ENCODE measurements around the gene TRAM2. TPM values are rescaled to one million over a fixed set of nuclear protein-coding genes. Genes with fewer than 3 reads are reported as not detected.

Gene TRAM2
- total and polyA plus RNA-seq, 2 donors (not counting 3 experiments of a cell fraction or from before 2014, with no cell fraction given) = 85.7 to 98.6 TPM

GRCh38 chr6:52497652-52498408, 79.0 kb downstream of the TRAM2 start:
- ChIA-PET CTCF (no interaction called here), POLR2A (no interaction called here)
- no peak for TF ChIP-seq GATA2 (IDR thresholded peaks at IDR 0.05; ENCODE audit: insufficient read depth, insufficient read length, low read depth, low read length)
- no peak for TF ChIP-seq MYC (IDR thresholded peaks at IDR 0.05; ENCODE audit: low read depth, low read length)
- no peak for TF ChIP-seq EZH2 (IDR thresholded peaks at IDR 0.05; ENCODE audit: borderline replicate concordance, low read depth, low read length, severe bottlenecking)
- TF ChIP-seq CTCF (IDR thresholded peaks at IDR 0.05; ENCODE audit: extremely low read depth in 1 of 2, insufficient read depth in 1 of 2, low read depth in 1 of 2, low read length in 2 of 2) = no peak
- Histone ChIP-seq H3K9ac (replicated peaks; ENCODE audit: extremely low read depth, insufficient read depth, low read length) (no peak overlapping the region), H4K20me1 (replicated peaks; ENCODE audit: control insufficient read depth, extremely low read depth, insufficient read depth, low read length) (no peaks in the 10 kb centered on the region), H3K79me2 (ENCODE audit: control insufficient read depth, insufficient read depth, low read length) (no peaks in the 10 kb centered on the region), H3K27me3 (ENCODE audit: control insufficient read depth in 2 of 2, insufficient read depth in 2 of 2, low read length in 2 of 2) (no peaks in the 10 kb centered on the region), H3K9me1 (replicated peaks; ENCODE audit: control insufficient read depth, extremely low read depth, insufficient read depth, low read length) (no peaks in the 10 kb centered on the region), H3K27ac (ENCODE audit: insufficient read depth, low read depth, low read length) (no peak overlapping the region), H3K9me3 (replicated peaks; ENCODE audit: control insufficient read depth, insufficient read depth, low read length) (no peaks in the 10 kb centered on the region), H2AFZ (ENCODE audit: low read depth, low read length) (no peak overlapping the region), H3K36me3 (ENCODE audit: control insufficient read depth in 2 of 2, extremely low read depth in 1 of 2, insufficient read depth in 2 of 2, low read length in 2 of 2) (peaks cover 6 to 23% of the 10 kb centered on the region in 2 experiments), H3K4me1 (ENCODE audit: control insufficient read depth, extremely low read depth, insufficient read depth, low read length) (peaks cover 6% of the 10 kb centered on the region), H3K4me3 (replicated peaks in 1 of 3; ENCODE audit: insufficient read depth in 1 of 3, low read depth in 1 of 3, low read length in 3 of 3) (no peak overlapping the region), H3K4me2 (ENCODE audit: insufficient read depth, low read length) (no peak overlapping the region)
- intact Hi-C loops (cut with micrococcal nuclease) = no loop called here
- dilution Hi-C loops (cut with MboI; ENCODE audit: extremely low pct_ligation_motif_present, low sequenced_read_pairs) = no loop called here
- DNase-seq (ENCODE audit: low read depth, low spot score) = no peak
- FAIRE-seq = no peak
- BruUV-seq (replicated peaks) = TSS peak; percentile 3

DNA sequence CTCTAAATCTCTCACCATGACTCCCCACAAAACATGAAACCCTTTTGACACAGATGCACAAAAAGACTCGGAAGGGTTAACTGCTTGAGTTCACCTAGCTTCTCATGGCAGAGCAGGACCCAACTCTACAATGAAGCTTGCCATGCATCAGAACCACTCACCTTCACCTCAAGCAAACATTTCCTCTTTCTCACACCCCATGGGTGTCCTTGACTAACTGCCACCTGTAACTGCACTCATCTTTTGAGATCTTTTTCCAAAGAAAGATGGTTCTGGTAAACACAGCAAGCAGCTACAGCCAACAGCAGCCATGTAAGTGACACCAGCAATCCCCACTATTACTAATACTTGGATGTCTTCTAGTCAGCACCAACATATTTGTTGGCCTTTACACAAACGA, 80.2 kb downstream of the TRAM2 start:
- peaks cover 13% of the 10 kb centered on the region for H3K4me1 ChIP-seq (ENCODE audit: control insufficient read depth, extremely low read depth, insufficient read depth, low read length)
- FAIRE-seq (no peak), DNase-seq (ENCODE audit: low read depth, low spot score) (no peak)
- H3K9me1 ChIP-seq (replicated peaks; ENCODE audit: control insufficient read depth, extremely low read depth, insufficient read depth, low read length) = no peaks in the 10 kb centered on the region
- no peaks in the 10 kb centered on the region for H3K9me3 ChIP-seq (replicated peaks; ENCODE audit: control insufficient read depth, insufficient read depth, low read length)
- H3K27me3 ChIP-seq (ENCODE audit: control insufficient read depth in 2 of 2, insufficient read depth in 2 of 2, low read length in 2 of 2) = no peaks in the 10 kb centered on the region
- H3K36me3 ChIP-seq (ENCODE audit: control insufficient read depth in 2 of 2, extremely low read depth in 1 of 2, insufficient read depth in 2 of 2, low read length in 2 of 2) = peaks cover 0 to 12% of the 10 kb centered on the region in 2 experiments
- dilution Hi-C loops (cut with MboI; ENCODE audit: extremely low pct_ligation_motif_present, low sequenced_read_pairs) (no loop called here), intact Hi-C loops (cut with micrococcal nuclease) (no loop called here)
- ChIA-PET POLR2A (no interaction called here), CTCF (interaction anchor here (1.7 kb wide), 1 partner anchor 89 kb away, joined by 6 read pairs; no protein-coding TSS in a partner anchor)
- TF ChIP-seq GATA2 (IDR thresholded peaks at IDR 0.05; ENCODE audit: insufficient read depth, insufficient read length, low read depth, low read length) (no peak), POLR2AphosphoS5 (IDR thresholded peaks at IDR 0.05; ENCODE audit: insufficient read depth, low read depth, low read length) (peak; percentile 23)
- H4K20me1 ChIP-seq (replicated peaks; ENCODE audit: control insufficient read depth, extremely low read depth, insufficient read depth, low read length) = no peaks in the 10 kb centered on the region
- no peak overlapping the region for H3K4me2 ChIP-seq (ENCODE audit: insufficient read depth, low read length)
- no peak overlapping the region for H2AFZ ChIP-seq (ENCODE audit: low read depth, low read length)
- no peak overlapping the region for H3K9ac ChIP-seq (replicated peaks; ENCODE audit: extremely low read depth, insufficient read depth, low read length)
- H3K4me3 ChIP-seq (replicated peaks in 1 of 3; ENCODE audit: insufficient read depth in 1 of 3, low read depth in 1 of 3, low read length in 3 of 3) = no peak overlapping the region
- H3K79me2 ChIP-seq (ENCODE audit: control insufficient read depth, insufficient read depth, low read length) = no peaks in the 10 kb centered on the region
- BruUV-seq (replicated peaks) = no TSS peak
- no peak overlapping the region for H3K27ac ChIP-seq (ENCODE audit: insufficient read depth, low read depth, low read length)

Data from endothelial cell of umbilical vein (primary cell).